ENCODE measurements around the gene C6orf141. TPM values are rescaled to one million over a fixed set of nuclear protein-coding genes. Genes with fewer than 3 reads are reported as not detected.

C6orf141 gene
- total RNA-seq, 1 experiment from 2014 or later = 31.6 TPM

GRCh38 chr6:49551866-49552129 is 1.3 kb downstream of the C6orf141 start:
- Histone ChIP-seq H3K4me3 (replicated peaks in 1 of 2; ENCODE audit: low read depth in 1 of 2, low read length in 2 of 2) (peak overlapping the region; percentile 75), H3K27ac (ENCODE audit: low read depth, low read length) (peak overlapping the region; percentile 81), H2AFZ (ENCODE audit: low read depth, low read length, poor library complexity, severe bottlenecking) (no peak overlapping the region), H3K79me2 (ENCODE audit: insufficient read depth, low read length) (peaks cover 32% of the 10 kb centered on the region), H3K9me3 (ENCODE audit: control insufficient read depth in 1 of 2, insufficient read depth in 1 of 2, low read depth in 1 of 2, low read length in 2 of 2) (no peaks in the 10 kb centered on the region), H4K20me1 (ENCODE audit: insufficient read depth) (no peaks in the 10 kb centered on the region), H3K27me3 (ENCODE audit: insufficient read depth, low read length) (no peaks in the 10 kb centered on the region), H3K4me1 (ENCODE audit: control insufficient read depth in 1 of 2, insufficient read depth in 2 of 2, low read length in 2 of 2) (peaks cover 54 to 76% of the 10 kb centered on the region in 2 experiments), H3K9me2 (ENCODE audit: insufficient read depth) (no peaks in the 10 kb centered on the region), H3K4me2 (ENCODE audit: low read length) (peak overlapping the region; percentile 98), H3K9ac (ENCODE audit: low read length) (peak overlapping the region; percentile 82), H3K36me3 (ENCODE audit: control insufficient read depth in 1 of 2, insufficient read depth in 2 of 2, low read length in 2 of 2) (no peaks in the 10 kb centered on the region)
- no TSS peak for BruUV-seq (replicated peaks)
- TF ChIP-seq ZBTB33 (IDR thresholded peaks at IDR 0.05; ENCODE audit: extremely low read depth, insufficient replicate concordance, low read length) (no peak), REST (IDR thresholded peaks at IDR 0.05; ENCODE audit: low read depth) (no peak), EZH2 (IDR thresholded peaks at IDR 0.05) (no peak), ZNF274 (IDR thresholded peaks at IDR 0.05; ENCODE audit: low read depth, low read length) (no peak), FOSL1 (IDR thresholded peaks at IDR 0.05; ENCODE audit: low read depth) (no peak), ZFX (IDR thresholded peaks at IDR 0.05) (no peak), EGR1 (IDR thresholded peaks at IDR 0.05; ENCODE audit: low read depth) (no peak), ELF1 (IDR thresholded peaks at IDR 0.05; ENCODE audit: borderline replicate concordance, low read depth) (no peak), EZH2phosphoT487 (IDR thresholded peaks at IDR 0.05; ENCODE audit: borderline replicate concordance) (no peak), MAX (IDR thresholded peaks at IDR 0.05) (no peak), SIN3A (IDR thresholded peaks at IDR 0.05; ENCODE audit: low read depth) (no peak), SRF (IDR thresholded peaks at IDR 0.05; ENCODE audit: low read depth) (no peak), YY1 (IDR thresholded peaks at IDR 0.05; ENCODE audit: extremely low read depth, insufficient replicate concordance, low read depth, low read length) (no peak), RAD21 (IDR thresholded peaks at IDR 0.05; ENCODE audit: low read depth) (no peak), CTCF (IDR thresholded peaks at IDR 0.05 in 2 of 3, conservative IDR thresholded peaks at IDR 0.05 in 1 of 3; ENCODE audit: borderline replicate concordance in 1 of 3, insufficient read depth in 1 of 3, low read depth in 2 of 3, low read length in 2 of 3) (no peak), JUND (IDR thresholded peaks at IDR 0.05) (no peak), POLR2A (IDR thresholded peaks at IDR 0.05; ENCODE audit: borderline replicate concordance, extremely low read depth, insufficient read depth, insufficient read length) (no peak), TCF7L2 (IDR thresholded peaks at IDR 0.05; ENCODE audit: borderline replicate concordance, extremely low read depth, insufficient read depth, insufficient read length) (no peak)
- ChIA-PET RAD21 (ENCODE audit: low non-redundant PET in 1 of 2, low total read pairs in 2 of 2, uncharacterized antibody in 2 of 2, unreplicated experiment in 2 of 2) (no interaction called here), CTCF (interaction anchor here (0.9 kb wide), 1 partner anchor 8 kb away, joined by 3 read pairs; no protein-coding TSS in a partner anchor), POLR2A (interaction anchor here (1.1 to 2.4 kb wide), 2 partner anchors 12 to 20 kb away, joined by 3 to 6 read pairs; no protein-coding TSS in a partner anchor)
- intact Hi-C loops (cut with micrococcal nuclease) = no loop called here
- ATAC-seq = no peak
- DNase-seq (ENCODE audit: low read depth, low spot score) = no peak

All from HCT116 (cell line).